ENCODE measurements around the gene RAB3IL1.

DNA sequence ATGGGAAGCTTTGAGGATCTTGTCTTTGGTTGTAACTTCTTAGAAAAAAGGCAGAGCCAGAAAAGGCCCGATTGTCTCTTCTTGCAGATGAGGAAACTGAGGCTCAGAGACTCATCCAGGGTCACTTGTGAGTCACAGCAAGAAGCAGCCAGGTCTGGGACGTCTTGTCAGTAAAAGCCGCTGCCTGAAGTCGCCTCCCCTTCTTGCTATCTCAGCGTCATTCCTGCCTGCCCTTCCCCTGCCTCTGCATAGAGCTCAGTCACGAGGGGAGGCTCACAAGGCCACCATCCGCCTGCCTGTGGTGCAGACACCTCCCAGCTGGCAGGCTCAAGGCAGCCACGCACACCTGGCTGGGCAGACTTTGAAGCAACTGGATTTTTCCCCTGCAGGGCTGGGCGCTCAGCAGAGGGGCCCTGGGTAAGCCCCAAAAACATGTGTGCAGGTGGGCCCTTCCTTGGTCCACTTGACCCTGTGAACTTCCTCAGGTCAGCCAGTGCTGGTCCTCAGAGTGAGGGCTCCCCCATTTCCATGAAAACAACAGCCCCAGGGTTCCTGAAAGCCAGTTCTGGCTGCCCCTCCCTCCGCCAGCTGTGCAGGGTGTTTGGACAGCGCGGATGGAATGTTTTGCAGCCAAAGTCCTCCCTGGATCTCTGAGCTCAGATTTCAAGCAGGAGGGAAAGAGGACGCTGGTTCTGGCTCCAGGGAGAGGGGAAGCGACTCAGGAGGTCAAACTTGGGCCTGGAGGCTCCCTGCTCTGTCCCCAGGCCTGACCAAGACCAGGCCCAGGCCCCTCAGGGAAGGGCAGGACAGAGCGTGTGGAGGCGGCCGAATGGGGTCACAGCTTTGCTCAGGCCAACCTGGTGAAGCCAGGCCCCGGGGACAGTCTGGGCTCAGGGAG is 6.0 kb upstream of the RAB3IL1 start:
- peak in 2 of 3 donors; percentile 15 to 24 for TF ChIP-seq POLR2AphosphoS5 (IDR thresholded peaks at IDR 0.05)
- TF ChIP-seq, protein P1, sequence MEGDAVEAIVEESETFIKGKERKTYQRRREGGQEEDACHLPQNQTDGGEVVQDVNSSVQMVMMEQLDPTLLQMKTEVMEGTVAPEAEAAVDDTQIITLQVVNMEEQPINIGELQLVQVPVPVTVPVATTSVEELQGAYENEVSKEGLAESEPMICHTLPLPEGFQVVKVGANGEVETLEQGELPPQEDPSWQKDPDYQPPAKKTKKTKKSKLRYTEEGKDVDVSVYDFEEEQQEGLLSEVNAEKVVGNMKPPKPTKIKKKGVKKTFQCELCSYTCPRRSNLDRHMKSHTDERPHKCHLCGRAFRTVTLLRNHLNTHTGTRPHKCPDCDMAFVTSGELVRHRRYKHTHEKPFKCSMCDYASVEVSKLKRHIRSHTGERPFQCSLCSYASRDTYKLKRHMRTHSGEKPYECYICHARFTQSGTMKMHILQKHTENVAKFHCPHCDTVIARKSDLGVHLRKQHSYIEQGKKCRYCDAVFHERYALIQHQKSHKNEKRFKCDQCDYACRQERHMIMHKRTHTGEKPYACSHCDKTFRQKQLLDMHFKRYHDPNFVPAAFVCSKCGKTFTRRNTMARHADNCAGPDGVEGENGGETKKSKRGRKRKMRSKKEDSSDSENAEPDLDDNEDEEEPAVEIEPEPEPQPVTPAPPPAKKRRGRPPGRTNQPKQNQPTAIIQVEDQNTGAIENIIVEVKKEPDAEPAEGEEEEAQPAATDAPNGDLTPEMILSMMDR (IDR thresholded peaks at IDR 0.05): no peak

Measured in stomach (tissue), 4 donors.